Neural cell (in vitro differentiated cells): Measurements from ENCODE around the gene SPARCL1. TPM values are rescaled to one million over a fixed set of nuclear protein-coding genes. Genes with fewer than 3 reads are reported as not detected.
"Not testable (repeated sequence)": the region's sequence is repeated elsewhere in the genome, so short reads cannot be mapped to it uniquely, and the experiment has no call there.

Experiments
- H2AFZ ChIP-seq: fragments of 200-600, 300-800 bp; sonication (generic), shearing (Covaris generic); 2 replicates; pipeline ENCODE4 v1.6.0; 2014; ENCODE audit warnings: low read depth, mild to moderate bottlenecking, antibody characterized with exemption, low read length, moderate library complexity
- H3F3A ChIP-seq: fragments of 200-600 bp; shearing (Covaris generic); 2 replicates; pipeline ENCODE4 v1.6.1; 2016; ENCODE audit warnings: mild to moderate bottlenecking, moderate library complexity, mixed read lengths, antibody characterized with exemption, low read length; ENCODE audit not compliant: insufficient read depth, poor library complexity, severe bottlenecking
- H3K27ac ChIP-seq: fragments of 200-600, 300-800 bp; sonication (generic), shearing (Covaris generic); 2 replicates; pipeline ENCODE4 v1.5.1; 2014; ENCODE audit warnings: mild to moderate bottlenecking, low read length, moderate library complexity
- H3K27me3 ChIP-seq: fragments of 300-800, 200-600 bp; sonication (generic), shearing (Covaris generic); 2 replicates; pipeline ENCODE4 v1.6.0; 2014; ENCODE audit warnings: mild to moderate bottlenecking, low read depth, low read length, moderate library complexity; ENCODE audit not compliant: insufficient read depth
- H3K36me3 ChIP-seq: fragments of 300-800, 200-600 bp; sonication (generic), shearing (Covaris generic); 2 replicates; pipeline ENCODE4 v1.5.1; 2014; ENCODE audit warnings: mild to moderate bottlenecking, antibody characterized with exemption, low read length, moderate library complexity; ENCODE audit not compliant: insufficient read depth
- H3K4me2 ChIP-seq: fragments of 300-800, 200-600 bp; sonication (generic), shearing (Covaris generic); 2 replicates; pipeline ENCODE4 v1.6.0; 2014; ENCODE audit warnings: mild to moderate bottlenecking, low read length
- H3K4me3 ChIP-seq: fragments of 300-800, 200-600 bp; sonication (generic), shearing (Covaris generic); 2 replicates; pipeline ENCODE4 v1.5.1; 2014; ENCODE audit warnings: mild to moderate bottlenecking, low read length, moderate library complexity
- H3K79me2 ChIP-seq: fragments of 200-600 bp; shearing (Covaris generic); replicated peaks from 2 replicates; pipeline ENCODE4 v1.6.0; 2014; ENCODE audit warnings: mild to moderate bottlenecking, low read length, moderate library complexity; ENCODE audit not compliant: insufficient read depth
- H3K9ac ChIP-seq: fragments of 300-800, 200-600 bp; sonication (generic), shearing (Covaris generic); 2 replicates; pipeline ENCODE4 v1.6.1; 2016; ENCODE audit warnings: mild to moderate bottlenecking, low read length, mixed read lengths
- H3K9me2 ChIP-seq: fragments of 200-600 bp; shearing (Covaris generic); 2 replicates; pipeline ENCODE4 v1.6.1; 2016; ENCODE audit warnings: mild to moderate bottlenecking, low read length, mixed read lengths; ENCODE audit not compliant: insufficient read depth
- H3K9me3 ChIP-seq: fragments of 200-600, 300-800 bp; sonication (generic), shearing (Covaris generic); 2 replicates; pipeline ENCODE4 v1.6.1; 2016; ENCODE audit warnings: mild to moderate bottlenecking, mixed run types, low read length, moderate library complexity, mixed read lengths
- H4K20me1 ChIP-seq: fragments of 200-600 bp; shearing (Covaris generic); 2 replicates; pipeline ENCODE4 v1.6.1; 2016; ENCODE audit warnings: mild to moderate bottlenecking, mixed run types; ENCODE audit not compliant: insufficient read depth
- EP300 ChIP-seq: fragments of 450-650 bp; conservative IDR thresholded peaks from 2 replicates; pipeline ENCODE4 v1.6.1; 2014; ENCODE audit warnings: antibody characterized with exemption, mild to moderate bottlenecking, moderate library complexity; ENCODE audit not compliant: poor library complexity, severe bottlenecking
- EZH2 ChIP-seq: fragments of 200-600, 300-800 bp; shearing (Covaris generic), sonication (generic); IDR thresholded peaks from 2 replicates; pipeline ENCODE4 v1.6.1; 2014; ENCODE audit warnings: antibody characterized with exemption, low read length, borderline replicate concordance, mild to moderate bottlenecking; ENCODE audit not compliant: insufficient read depth, poor library complexity, severe bottlenecking
- MXI1 ChIP-seq: fragments of 450-650 bp; conservative IDR thresholded peaks from 2 replicates; pipeline ENCODE4 v1.6.1; 2014; ENCODE audit warnings: antibody characterized with exemption, mild to moderate bottlenecking; ENCODE audit not compliant: poor library complexity, severe bottlenecking
- POLR2AphosphoS5 ChIP-seq: IDR thresholded peaks from 2 replicates; pipeline ENCODE4 v1.6.1; 2012
- RAD21 ChIP-seq: fragments of 450-650 bp; conservative IDR thresholded peaks from 2 replicates; pipeline ENCODE4 v1.6.1; 2014; ENCODE audit warnings: antibody characterized with exemption, mild to moderate bottlenecking, moderate library complexity
- SMC3 ChIP-seq: fragments of 450-650 bp; conservative IDR thresholded peaks from 2 replicates; pipeline ENCODE4 v1.6.1; 2014; ENCODE audit warnings: antibody characterized with exemption, mild to moderate bottlenecking, moderate library complexity; ENCODE audit not compliant: poor library complexity
- TAF1 ChIP-seq: IDR thresholded peaks from 2 replicates; pipeline ENCODE4 v1.6.1; 2012; ENCODE audit warnings: low read depth
- polyA plus RNA-seq: library from polyadenylated mRNA; depleted of rRNA; stranded (reverse); fragments of >200 nt; gene quantifications from 2 replicates; pipeline ENCODE4 v1.2.3, GENCODE V29; 2014
- TF ChIP-seq, protein P1 (sequence below): fragments of 450-650 bp; IDR thresholded peaks from 2 replicates; pipeline ENCODE4 v1.5.1; 2014; ENCODE audit warnings: antibody characterized with exemption, mild to moderate bottlenecking, moderate library complexity; ENCODE audit not compliant: poor library complexity, severe bottlenecking
- TF ChIP-seq, protein P2 (sequence below): IDR thresholded peaks from 2 replicates; pipeline ENCODE4 v1.6.1; 2012; ENCODE audit warnings: borderline replicate concordance

The SPARCL1 gene
- polyA plus RNA-seq, 1 donor from 2014 or later: 0.89 TPM

DNA sequence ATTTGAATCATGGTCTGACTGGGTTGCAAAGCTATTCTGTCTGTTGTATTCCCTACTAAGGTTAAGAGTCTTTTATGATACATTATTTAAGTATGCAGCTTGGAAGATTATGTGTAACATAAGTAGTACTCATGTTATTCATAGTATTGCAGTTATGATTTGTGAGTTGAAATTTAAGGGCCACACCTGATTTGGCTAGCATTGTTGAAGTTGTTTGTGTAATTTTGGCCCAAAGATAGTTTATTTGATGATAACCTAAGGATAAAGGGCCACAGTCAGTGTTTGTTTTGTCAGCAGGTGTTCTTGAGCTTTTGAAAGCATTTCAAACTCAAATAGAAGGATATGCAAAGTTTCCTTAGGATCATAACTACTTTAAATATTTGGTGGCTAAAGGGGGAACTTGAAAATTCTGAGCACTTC, 67.9 kb downstream of the SPARCL1 start:
- TF ChIP-seq TAF1: no peak
- Histone ChIP-seq H3K9ac (no peak overlapping the region), H3F3A (no peaks in the 10 kb centered on the region), H4K20me1 (no peaks in the 10 kb centered on the region), H3K9me2 (no peaks in the 10 kb centered on the region), H2AFZ (no peak overlapping the region), H3K79me2 (no peaks in the 10 kb centered on the region), H3K27me3 (no peaks in the 10 kb centered on the region), H3K9me3 (no peaks in the 10 kb centered on the region), H3K36me3 (no peaks in the 10 kb centered on the region), H3K4me2 (no peak overlapping the region), H3K4me3 (no peak overlapping the region), H3K27ac (no peak overlapping the region)

DNA sequence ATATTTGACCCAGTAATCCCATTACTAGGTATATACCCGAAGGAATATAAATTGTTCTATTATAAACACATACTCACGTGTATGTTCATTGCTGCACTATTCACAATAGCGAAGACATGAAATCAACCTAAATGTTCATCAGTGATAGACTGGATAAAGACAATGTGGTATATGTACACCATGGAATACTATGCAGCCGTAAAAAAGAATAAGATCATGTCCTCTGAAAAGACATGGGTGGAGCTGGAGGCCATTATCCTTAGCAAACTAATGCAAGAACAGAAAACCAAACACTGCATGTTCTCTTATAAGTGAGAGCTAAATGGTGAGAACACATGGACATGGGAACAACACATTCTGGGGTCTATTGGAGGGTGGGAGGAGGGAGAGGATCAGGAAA, 70.3 kb downstream of the SPARCL1 start:
- Histone ChIP-seq H3K9ac (no peak overlapping the region), H3K9me2 (no peaks in the 10 kb centered on the region), H3K9me3 (no peaks in the 10 kb centered on the region), H3K4me3 (no peak overlapping the region), H3K36me3 (no peaks in the 10 kb centered on the region), H3F3A (no peaks in the 10 kb centered on the region), H4K20me1 (no peaks in the 10 kb centered on the region), H2AFZ (no peak overlapping the region), H3K79me2 (no peaks in the 10 kb centered on the region), H3K27ac (no peak overlapping the region), H3K27me3 (no peaks in the 10 kb centered on the region), H3K4me2 (no peak overlapping the region)
- TF ChIP-seq MXI1 (no peak), EP300 (no peak), EZH2 (no peak), RAD21 (no peak), TAF1 (no peak), SMC3 (no peak), POLR2AphosphoS5 (no peak)
- TF ChIP-seq, protein P1, sequence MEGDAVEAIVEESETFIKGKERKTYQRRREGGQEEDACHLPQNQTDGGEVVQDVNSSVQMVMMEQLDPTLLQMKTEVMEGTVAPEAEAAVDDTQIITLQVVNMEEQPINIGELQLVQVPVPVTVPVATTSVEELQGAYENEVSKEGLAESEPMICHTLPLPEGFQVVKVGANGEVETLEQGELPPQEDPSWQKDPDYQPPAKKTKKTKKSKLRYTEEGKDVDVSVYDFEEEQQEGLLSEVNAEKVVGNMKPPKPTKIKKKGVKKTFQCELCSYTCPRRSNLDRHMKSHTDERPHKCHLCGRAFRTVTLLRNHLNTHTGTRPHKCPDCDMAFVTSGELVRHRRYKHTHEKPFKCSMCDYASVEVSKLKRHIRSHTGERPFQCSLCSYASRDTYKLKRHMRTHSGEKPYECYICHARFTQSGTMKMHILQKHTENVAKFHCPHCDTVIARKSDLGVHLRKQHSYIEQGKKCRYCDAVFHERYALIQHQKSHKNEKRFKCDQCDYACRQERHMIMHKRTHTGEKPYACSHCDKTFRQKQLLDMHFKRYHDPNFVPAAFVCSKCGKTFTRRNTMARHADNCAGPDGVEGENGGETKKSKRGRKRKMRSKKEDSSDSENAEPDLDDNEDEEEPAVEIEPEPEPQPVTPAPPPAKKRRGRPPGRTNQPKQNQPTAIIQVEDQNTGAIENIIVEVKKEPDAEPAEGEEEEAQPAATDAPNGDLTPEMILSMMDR: no peak
- TF ChIP-seq, protein P2, sequence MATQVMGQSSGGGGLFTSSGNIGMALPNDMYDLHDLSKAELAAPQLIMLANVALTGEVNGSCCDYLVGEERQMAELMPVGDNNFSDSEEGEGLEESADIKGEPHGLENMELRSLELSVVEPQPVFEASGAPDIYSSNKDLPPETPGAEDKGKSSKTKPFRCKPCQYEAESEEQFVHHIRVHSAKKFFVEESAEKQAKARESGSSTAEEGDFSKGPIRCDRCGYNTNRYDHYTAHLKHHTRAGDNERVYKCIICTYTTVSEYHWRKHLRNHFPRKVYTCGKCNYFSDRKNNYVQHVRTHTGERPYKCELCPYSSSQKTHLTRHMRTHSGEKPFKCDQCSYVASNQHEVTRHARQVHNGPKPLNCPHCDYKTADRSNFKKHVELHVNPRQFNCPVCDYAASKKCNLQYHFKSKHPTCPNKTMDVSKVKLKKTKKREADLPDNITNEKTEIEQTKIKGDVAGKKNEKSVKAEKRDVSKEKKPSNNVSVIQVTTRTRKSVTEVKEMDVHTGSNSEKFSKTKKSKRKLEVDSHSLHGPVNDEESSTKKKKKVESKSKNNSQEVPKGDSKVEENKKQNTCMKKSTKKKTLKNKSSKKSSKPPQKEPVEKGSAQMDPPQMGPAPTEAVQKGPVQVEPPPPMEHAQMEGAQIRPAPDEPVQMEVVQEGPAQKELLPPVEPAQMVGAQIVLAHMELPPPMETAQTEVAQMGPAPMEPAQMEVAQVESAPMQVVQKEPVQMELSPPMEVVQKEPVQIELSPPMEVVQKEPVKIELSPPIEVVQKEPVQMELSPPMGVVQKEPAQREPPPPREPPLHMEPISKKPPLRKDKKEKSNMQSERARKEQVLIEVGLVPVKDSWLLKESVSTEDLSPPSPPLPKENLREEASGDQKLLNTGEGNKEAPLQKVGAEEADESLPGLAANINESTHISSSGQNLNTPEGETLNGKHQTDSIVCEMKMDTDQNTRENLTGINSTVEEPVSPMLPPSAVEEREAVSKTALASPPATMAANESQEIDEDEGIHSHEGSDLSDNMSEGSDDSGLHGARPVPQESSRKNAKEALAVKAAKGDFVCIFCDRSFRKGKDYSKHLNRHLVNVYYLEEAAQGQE: no peak

DNA sequence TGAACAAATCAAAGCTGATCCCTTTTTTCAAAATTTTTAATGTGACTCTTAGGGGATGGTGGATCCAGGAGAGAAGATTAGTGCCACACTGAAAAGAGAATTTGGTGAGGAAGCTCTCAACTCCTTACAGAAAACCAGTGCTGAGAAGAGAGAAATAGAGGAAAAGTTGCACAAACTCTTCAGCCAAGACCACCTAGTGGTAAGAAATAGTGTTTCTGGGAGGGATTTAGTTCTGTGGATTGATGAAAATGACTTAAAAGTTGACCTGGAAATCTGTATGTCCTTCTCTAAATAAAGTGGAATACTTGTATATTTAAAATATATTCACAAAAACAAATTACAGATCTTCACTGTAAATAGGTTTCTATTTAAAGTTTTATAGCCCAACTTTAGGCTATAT, 77.6 kb downstream of the SPARCL1 start:
- Histone ChIP-seq H3K36me3 (no peaks in the 10 kb centered on the region), H3K27me3 (no peaks in the 10 kb centered on the region), H3K9ac (no peak overlapping the region), H2AFZ (no peak overlapping the region), H3K79me2 (no peaks in the 10 kb centered on the region), H3K27ac (no peak overlapping the region), H3K9me2 (no peaks in the 10 kb centered on the region), H3K4me2 (no peak overlapping the region), H3K9me3 (no peaks in the 10 kb centered on the region), H4K20me1 (no peaks in the 10 kb centered on the region), H3F3A (no peaks in the 10 kb centered on the region), H3K4me3 (no peak overlapping the region)
- TF ChIP-seq MXI1 (no peak), RAD21 (no peak), POLR2AphosphoS5 (no peak), EP300 (no peak), EZH2 (no peak)

DNA sequence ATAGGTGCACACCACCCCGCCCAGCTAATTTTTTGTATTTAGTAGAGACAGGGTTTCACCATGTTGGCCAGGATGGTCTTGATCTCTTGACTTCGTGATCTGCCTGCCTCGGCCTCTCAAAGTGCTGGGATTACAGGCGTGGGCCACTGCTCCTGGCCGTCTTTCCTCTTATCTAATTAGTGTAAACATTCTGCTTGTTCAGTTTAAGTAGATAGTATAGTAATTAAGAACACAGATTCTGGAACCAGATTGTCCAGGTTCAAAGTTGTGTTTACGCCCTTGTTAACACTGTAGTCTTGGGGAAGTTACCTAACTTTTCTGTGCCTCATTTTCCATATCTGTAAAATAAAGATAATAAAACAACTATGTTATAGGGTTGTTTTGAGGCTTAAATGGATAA, 82.8 kb downstream of the SPARCL1 start:
- H3K9me3 ChIP-seq, H3K79me2 ChIP-seq, H2AFZ ChIP-seq, H4K20me1 ChIP-seq, H3K4me3 ChIP-seq, H3K36me3 ChIP-seq, H3K9ac ChIP-seq, H3K27ac ChIP-seq, H3K27me3 ChIP-seq, H3K4me2 ChIP-seq, H3F3A ChIP-seq, H3K9me2 ChIP-seq: not testable (repeated sequence)
